DOHH2 (cell line): ENCODE data around the gene INTS15.
A peak's percentile ranks its signal among the peaks of the same experiment; 100 is the strongest.

Experiments
- H3F3A ChIP-seq: fragments of 200-600 bp; sonication (generic), shearing (Covaris generic); 2 replicates; pipeline ENCODE4 v1.6.0; 2016; ENCODE audit warnings: antibody characterized with exemption, mild to moderate bottlenecking; ENCODE audit not compliant: control insufficient read depth, insufficient read depth
- H3K27ac ChIP-seq: fragments of 200-600 bp; sonication (generic); 2 replicates; pipeline ENCODE4 v1.5.1; 2014; ENCODE audit warnings: low read depth, mild to moderate bottlenecking, low read length, moderate library complexity
- H3K27me3 ChIP-seq: fragments of 200-600 bp; sonication (generic); 2 replicates; pipeline ENCODE4 v1.6.1; 2014; ENCODE audit warnings: mild to moderate bottlenecking, low read length, mixed read lengths; ENCODE audit not compliant: control insufficient read depth
- H3K36me3 ChIP-seq: fragments of 200-600 bp; sonication (generic); 2 replicates; pipeline ENCODE4 v1.6.1; 2014; ENCODE audit warnings: mild to moderate bottlenecking, low read length, moderate library complexity, mixed read lengths; ENCODE audit not compliant: control insufficient read depth
- H3K4me1 ChIP-seq: fragments of 200-600 bp; sonication (generic); 2 replicates; pipeline ENCODE4 v1.6.1; 2014; ENCODE audit warnings: mild to moderate bottlenecking, low read length, mixed read lengths; ENCODE audit not compliant: control insufficient read depth
- H3K4me2 ChIP-seq: fragments of 200-600 bp; sonication (generic); 2 replicates; pipeline ENCODE4 v1.6.0; 2014; ENCODE audit warnings: mild to moderate bottlenecking, low read length, moderate library complexity
- H3K4me3 ChIP-seq: fragments of 200-600 bp; sonication (generic); 2 replicates; pipeline ENCODE4 v1.5.1; 2014; ENCODE audit warnings: mild to moderate bottlenecking, low read length, mixed read lengths
- H3K79me2 ChIP-seq: fragments of 200-600 bp; sonication (generic); 2 replicates; pipeline ENCODE4 v1.6.1; 2014; ENCODE audit warnings: mild to moderate bottlenecking, low read length, mixed read lengths; ENCODE audit not compliant: control insufficient read depth
- H3K9me2 ChIP-seq: fragments of 200-600 bp; sonication (generic); replicated peaks from 2 replicates; pipeline ENCODE4 v1.6.1; 2014; ENCODE audit warnings: mild to moderate bottlenecking, low read length, mixed read lengths; ENCODE audit not compliant: control insufficient read depth
- H3K9me3 ChIP-seq: fragments of 200-600 bp; sonication (generic); 2 replicates; pipeline ENCODE4 v1.6.1; 2014; ENCODE audit warnings: antibody characterized with exemption, low read length, mixed read lengths; ENCODE audit not compliant: control insufficient read depth, insufficient read depth
- H4K20me1 ChIP-seq: fragments of 200-600 bp; sonication (generic); 2 replicates; pipeline ENCODE4 v1.6.0; 2014; ENCODE audit warnings: low read depth, mild to moderate bottlenecking, antibody characterized with exemption, low read length, moderate library complexity; ENCODE audit not compliant: control insufficient read depth, insufficient read depth
- CTCF ChIP-seq: fragments of 200-600 bp; sonication (generic); IDR thresholded peaks from one replicate; pipeline ENCODE4 v1.5.1; 2014; ENCODE audit warnings: antibody characterized with exemption, mild to moderate bottlenecking, low read depth, low read length; ENCODE audit not compliant: poor library complexity, severe bottlenecking
- EZH2phosphoT487 ChIP-seq: fragments of 200-600 bp; sonication (generic); IDR thresholded peaks from 2 replicates; pipeline ENCODE4 v1.6.1; 2017; ENCODE audit warnings: borderline replicate concordance, mild to moderate bottlenecking, antibody characterized with exemption, low read length, moderate library complexity, mixed read lengths

The INTS15 gene

GRCh38 chr7:6623589-6624245 lies 33.9 kb downstream of the INTS15 start:
- H3K79me2 ChIP-seq: no peaks in the 10 kb centered on the region
- H4K20me1 ChIP-seq: no peaks in the 10 kb centered on the region
- no peak for TF ChIP-seq EZH2phosphoT487
- TF ChIP-seq CTCF: no peak
- H3K4me2 ChIP-seq: peak overlapping the region; percentile 35
- no peaks in the 10 kb centered on the region for H3K9me3 ChIP-seq
- peak overlapping the region; percentile 1; the same call in 1 of the 2 replicates for H3K4me3 ChIP-seq
- H3K27ac ChIP-seq: no peak overlapping the region
- no peaks in the 10 kb centered on the region for H3F3A ChIP-seq
- H3K9me2 ChIP-seq: no peaks in the 10 kb centered on the region
- H3K27me3 ChIP-seq: peaks cover 17% of the 10 kb centered on the region
- H3K36me3 ChIP-seq: no peaks in the 10 kb centered on the region
- H3K4me1 ChIP-seq: peaks cover 11% of the 10 kb centered on the region

GRCh38 chr7:6624246-6624611 lies 34.4 kb downstream of the INTS15 start:
- Histone ChIP-seq H3K9me2 (no peaks in the 10 kb centered on the region), H3K9me3 (no peaks in the 10 kb centered on the region), H4K20me1 (no peaks in the 10 kb centered on the region), H3K4me1 (peaks cover 11% of the 10 kb centered on the region), H3K4me2 (peak overlapping the region; percentile 35), H3K4me3 (peak overlapping the region; percentile 1; the same call in 1 of the 2 replicates), H3F3A (no peaks in the 10 kb centered on the region), H3K36me3 (no peaks in the 10 kb centered on the region), H3K27ac (no peak overlapping the region), H3K79me2 (no peaks in the 10 kb centered on the region), H3K27me3 (peaks cover 16% of the 10 kb centered on the region)
- TF ChIP-seq EZH2phosphoT487: no peak
- TF ChIP-seq CTCF: no peak

- Histone ChIP-seq H3K36me3 (no peaks in the 10 kb centered on the region), H3K9me3 (no peaks in the 10 kb centered on the region), H3K9me2 (no peaks in the 10 kb centered on the region), H3F3A (no peaks in the 10 kb centered on the region), H4K20me1 (no peaks in the 10 kb centered on the region), H3K27me3 (no peaks in the 10 kb centered on the region), H3K27ac (no peak overlapping the region), H3K4me2 (no peak overlapping the region), H3K4me3 (no peak overlapping the region), H3K79me2 (no peaks in the 10 kb centered on the region), H3K4me1 (peaks cover 11% of the 10 kb centered on the region)
- TF ChIP-seq EZH2phosphoT487 (no peak), CTCF (no peak)
Observed at GRCh38 chr7:6628045-6628444, 38.2 kb downstream of the INTS15 start.
